K562 (cell line): ENCODE data around the gene MAPK1IP1L. TPM values are rescaled to one million over a fixed set of nuclear protein-coding genes. Genes with fewer than 3 reads are reported as not detected.

Source experiments
- ARID1B ChIP-seq: fragments of 450-650 bp; IDR thresholded peaks from 2 replicates; pipeline ENCODE4 v1.6.1; 2016; ENCODE audit warnings: antibody characterized with exemption, mild to moderate bottlenecking, inconsistent platforms
- BCOR ChIP-seq: fragments of 450-650 bp; IDR thresholded peaks from 2 replicates; pipeline ENCODE4 v1.6.1; 2016
- CBX1 ChIP-seq: sonication (generic); IDR thresholded peaks from 2 replicates; pipeline ENCODE4 v1.6.1; 2016; ENCODE audit warnings: antibody characterized with exemption, low read depth, mild to moderate bottlenecking
- FOXJ2 ChIP-seq: fragments of 200-800 bp; sonication (Bioruptor generic); IDR thresholded peaks from 2 replicates; pipeline ENCODE4 v1.6.1; 2016; ENCODE audit warnings: missing genetic modification characterization, missing compliant biosample characterization
- HNRNPUL1 ChIP-seq: fragments of 200-400 bp; formaldehyde crosslinking; IDR thresholded peaks from 2 replicates; pipeline ENCODE4 v1.6.1; 2017; ENCODE audit warnings: low read length
- ILF3 ChIP-seq: fragments of 450-650 bp; IDR thresholded peaks from 2 replicates; pipeline ENCODE4 v1.6.1; 2018; ENCODE audit warnings: antibody characterized with exemption, mild to moderate bottlenecking, moderate library complexity, borderline replicate concordance
- NR2C2 ChIP-seq, 2 experiments: fragments of 200-800 bp in 1 of 2; sonication (Bioruptor generic) in 1 of 2; sonication (generic) in 1 of 2; formaldehyde crosslinking in 1 of 2; IDR thresholded peaks; 2 replicates each; pipeline versions ENCODE4 v1.6.1 to v1.8.0; 2016 to 2022; ENCODE audit warnings: mild to moderate bottlenecking in 1 of 2, missing compliant biosample characterization in 1 of 2, missing genetic modification characterization in 1 of 2, missing genetic modification reagents in 1 of 2
- PCBP1 ChIP-seq: fragments of 200-400 bp; formaldehyde crosslinking; IDR thresholded peaks from 2 replicates; pipeline ENCODE4 v1.6.1; 2018; ENCODE audit warnings: mild to moderate bottlenecking, low read depth, low read length; ENCODE audit not compliant: poor library complexity, severe bottlenecking
- PCBP2 ChIP-seq: fragments of 200-400 bp; formaldehyde crosslinking; IDR thresholded peaks from 2 replicates; pipeline ENCODE4 v1.6.1; 2018; ENCODE audit warnings: low read length, low read depth, mild to moderate bottlenecking, moderate library complexity; ENCODE audit not compliant: poor library complexity, severe bottlenecking
- RB1 ChIP-seq: fragments of 450-650 bp; IDR thresholded peaks from 2 replicates; pipeline ENCODE4 v1.6.1; 2017; ENCODE audit warnings: low read depth, mild to moderate bottlenecking
- RBM17 ChIP-seq: fragments of 200-400 bp; formaldehyde crosslinking; IDR thresholded peaks from 2 replicates; pipeline ENCODE4 v1.6.1; 2017; ENCODE audit warnings: low read depth, mild to moderate bottlenecking, low read length, borderline replicate concordance
- RCOR1 ChIP-seq, 2 experiments: IDR thresholded peaks; 2 replicates each; pipeline ENCODE4 v1.6.1; 2012; ENCODE audit warnings: low read depth in 2 of 2, low read length in 2 of 2, borderline replicate concordance in 1 of 2, improper control_type of control experiment in 1 of 2
- SIN3B ChIP-seq: fragments of 450-650 bp; IDR thresholded peaks from 2 replicates; pipeline ENCODE4 v1.6.1; 2017; ENCODE audit warnings: low read depth, mild to moderate bottlenecking, moderate library complexity
- TAL1 ChIP-seq: fragments of 450-650 bp; IDR thresholded peaks from 2 replicates; pipeline ENCODE4 v1.6.1; 2016; ENCODE audit warnings: mild to moderate bottlenecking
- TFAP4 ChIP-seq: sonication (generic); formaldehyde crosslinking; IDR thresholded peaks from 2 replicates; pipeline ENCODE4 v1.8.0; 2022; ENCODE audit warnings: missing genetic modification reagents, mild to moderate bottlenecking, moderate library complexity, borderline replicate concordance
- ZBTB33 ChIP-seq: sonication (generic); formaldehyde crosslinking; IDR thresholded peaks from 2 replicates; pipeline ENCODE4 v1.8.1; 2023; ENCODE audit warnings: mild to moderate bottlenecking, missing genetic modification reagents
- ZFP30 ChIP-seq: fragments of 250-450 bp; sonication (Bioruptor Pico); IDR thresholded peaks from 2 replicates; pipeline ENCODE4 v1.8.0; 2022; ENCODE audit warnings: moderate library complexity, mild to moderate bottlenecking, inconsistent platforms, borderline replicate concordance
- ZNF316 ChIP-seq: fragments of 450-650 bp; IDR thresholded peaks from 2 replicates; pipeline ENCODE4 v1.6.1; 2016
- ZNF445 ChIP-seq: fragments of 250-450 bp; sonication (Bioruptor Pico); IDR thresholded peaks from 2 replicates; pipeline ENCODE4 v1.4.0; 2020; ENCODE audit warnings: low read depth, mild to moderate bottlenecking, moderate library complexity
- ZNF695 ChIP-seq: fragments of 450-650 bp; formaldehyde crosslinking; IDR thresholded peaks from 2 replicates; pipeline ENCODE4 v1.4.0; 2020; ENCODE audit warnings: mild to moderate bottlenecking, moderate library complexity
- polyA plus RNA-seq, 8 experiments: library from polyadenylated mRNA; depleted of rRNA in 4 of 8; stranded (reverse) in 5 of 8; unstranded in 3 of 8; fragments of >200 nt; fragmentation: Nextera tagmentation in 2 of 8; fragmentation: Illumina TruSeq in 1 of 8; extraction: Ambion mirVana in 2 of 8; extraction: Trizol in 1 of 8; gene quantifications; 2 replicates each; pipeline versions ENCODE4 v1.2.1 to v1.2.3, GENCODE V29; 2011 to 2014; ENCODE audit warnings: inconsistent platforms in 1 of 8, missing spikeins in 1 of 8
- total RNA-seq, 7 experiments: library from RNA; depleted of rRNA in 6 of 7; stranded (reverse); fragments of >200 nt in 6 of 7; fragmentation: Illumina TruSeq in 2 of 7; extraction: Trizol in 2 of 7; gene quantifications; 2 replicates each; pipeline versions ENCODE4 v1.2.1 to v1.2.3, GENCODE V29; 2011 to 2021; ENCODE audit warnings: low replicate concordance in 1 of 7
- TF ChIP-seq, protein P1 (sequence below): fragments of 450-650 bp; IDR thresholded peaks from 2 replicates; pipeline ENCODE4 v1.6.1; 2017; ENCODE audit warnings: antibody characterized with exemption

MAPK1IP1L gene
- total and polyA plus RNA-seq, 9 of the 15 experiments (the other 6 are each of a cell fraction or from before 2014, with no cell fraction given) = 32.7 to 99.4 (median 49.8) TPM

DNA sequence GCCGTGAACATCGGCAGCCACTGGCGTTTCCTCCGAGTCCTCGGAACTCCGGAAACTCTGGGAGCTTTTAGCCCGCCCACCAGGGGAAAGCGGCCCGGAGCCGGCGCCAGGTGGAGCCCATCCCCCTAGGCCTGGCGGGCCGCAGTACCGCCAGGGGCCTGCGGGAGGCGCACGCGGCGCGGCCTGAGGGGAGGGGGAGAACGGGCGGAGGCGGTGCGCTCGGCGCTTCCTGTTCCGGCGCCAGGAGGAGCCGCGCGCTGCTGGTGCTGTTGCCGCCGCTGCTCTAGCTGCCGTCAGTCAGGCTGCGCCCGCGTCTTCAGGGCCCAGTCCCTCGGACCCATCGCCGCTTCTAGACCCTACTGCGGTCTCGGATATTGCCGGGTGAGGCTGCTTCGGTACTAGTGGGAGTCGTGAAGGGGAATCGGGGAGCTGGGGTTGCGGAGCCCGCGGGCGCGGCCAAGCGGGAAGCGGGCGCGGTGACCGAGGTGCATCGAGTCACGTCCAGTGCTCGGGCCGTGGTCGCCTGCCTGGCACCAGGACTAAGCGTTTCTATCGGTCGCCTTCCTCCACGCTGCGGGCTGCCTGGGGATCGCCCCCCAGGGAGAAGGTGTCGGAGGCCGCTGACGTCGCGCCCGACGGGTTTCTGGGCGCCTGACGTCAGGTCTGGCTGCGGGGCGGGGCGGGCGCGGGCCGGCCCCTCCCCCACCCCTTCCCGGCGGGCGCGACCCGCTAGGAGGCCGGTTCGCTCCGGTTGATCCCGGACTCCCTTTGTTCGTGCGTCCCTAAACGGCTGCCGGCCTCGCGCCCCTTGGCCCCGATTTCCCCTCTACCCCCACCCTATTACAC, at the start of gene MAPK1IP1L (continued):
- TF ChIP-seq ILF3 (0 out of 2 replicates have a peak, but pooled peaks have one; percentile 28), TAL1 (no peak), ZNF695 (no peak), PCBP1 (peak; percentile 89), NR2C2 (CRISPR knock-in tag; IDR thresholded peaks at IDR 0.05) (no peak), NR2C2 (tag; IDR thresholded peaks at IDR 0.05) (peak; percentile 71; the same call in 1 of the 2 replicates), RCOR1 (IDR thresholded peaks at IDR 0.05; ENCODE audit: borderline replicate concordance in 1 of 2, low read depth in 2 of 2, low read length in 2 of 2) (0 out of 4 replicates have a peak, but pooled peaks of 1 of the 2 experiments have one; percentile 56), ZBTB33 (CRISPR knock-in tag) (peak; percentile 37; the same call in 1 of the 2 replicates), FOXJ2 (tag) (0 out of 2 replicates have a peak, but pooled peaks have one; percentile 64), SIN3B (peak; percentile 57; the same call in 1 of the 2 replicates), RBM17 (no peak), ZFP30 (CRISPR knock-in tag) (no peak), ZNF316 (peak; percentile 54), HNRNPUL1 (no peak), ARID1B (no peak), TFAP4 (CRISPR knock-in tag) (peak; percentile 94), PCBP2 (no peak), BCOR (no peak), ZNF445 (CRISPR knock-in tag) (no peak), RB1 (peak; percentile 88), CBX1 (0 out of 2 replicates have a peak, but pooled peaks have one; percentile 19)
- TF ChIP-seq, protein P1, sequence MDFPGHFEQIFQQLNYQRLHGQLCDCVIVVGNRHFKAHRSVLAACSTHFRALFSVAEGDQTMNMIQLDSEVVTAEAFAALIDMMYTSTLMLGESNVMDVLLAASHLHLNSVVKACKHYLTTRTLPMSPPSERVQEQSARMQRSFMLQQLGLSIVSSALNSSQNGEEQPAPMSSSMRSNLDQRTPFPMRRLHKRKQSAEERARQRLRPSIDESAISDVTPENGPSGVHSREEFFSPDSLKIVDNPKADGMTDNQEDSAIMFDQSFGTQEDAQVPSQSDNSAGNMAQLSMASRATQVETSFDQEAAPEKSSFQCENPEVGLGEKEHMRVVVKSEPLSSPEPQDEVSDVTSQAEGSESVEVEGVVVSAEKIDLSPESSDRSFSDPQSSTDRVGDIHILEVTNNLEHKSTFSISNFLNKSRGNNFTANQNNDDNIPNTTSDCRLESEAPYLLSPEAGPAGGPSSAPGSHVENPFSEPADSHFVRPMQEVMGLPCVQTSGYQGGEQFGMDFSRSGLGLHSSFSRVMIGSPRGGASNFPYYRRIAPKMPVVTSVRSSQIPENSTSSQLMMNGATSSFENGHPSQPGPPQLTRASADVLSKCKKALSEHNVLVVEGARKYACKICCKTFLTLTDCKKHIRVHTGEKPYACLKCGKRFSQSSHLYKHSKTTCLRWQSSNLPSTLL = no peak
